Motor neuron (in vitro differentiated cells): ENCODE data around the gene MED25. TPM values are rescaled to one million over a fixed set of nuclear protein-coding genes. Genes with fewer than 3 reads are reported as not detected.
A peak's percentile ranks its signal among the peaks of the same experiment; 100 is the strongest.

ENCODE experiments used
- ATAC-seq, 8 experiments: fragments of 200-7000 bp; cut with Tn5 transposase; replicated peaks in 6 of 8; 2 replicates each; pipeline ENCODE4 v1.8.0; 2021; ENCODE audit warnings: mild to moderate bottlenecking in 8 of 8, moderate library complexity in 8 of 8
- H3K27ac ChIP-seq, 2 donors: fragments of 250-450 bp; sonication (Bioruptor Pico); 2 replicates each; pipeline ENCODE4 v1.9.0; 2021; ENCODE audit warnings: antibody characterized with exemption in 2 of 2, mild to moderate bottlenecking in 2 of 2, moderate library complexity in 1 of 2
- H3K4me1 ChIP-seq, 2 donors: fragments of 250-450 bp; sonication (Bioruptor Pico); replicated peaks in 1 of 2; 2 replicates each; pipeline ENCODE4 v1.6.1; 2021; ENCODE audit warnings: antibody characterized with exemption in 2 of 2, mild to moderate bottlenecking in 2 of 2, moderate library complexity in 1 of 2
- H3K4me3 ChIP-seq, 5 donors: fragments of 250-450 bp; sonication (Bioruptor Pico); 2 replicates each; pipeline ENCODE4 v1.9.0; 2021; ENCODE audit warnings: antibody characterized with exemption in 5 of 5, mild to moderate bottlenecking in 5 of 5, moderate library complexity in 4 of 5
- WGBS, 10 experiments: fragments of 450-650 bp; shearing (Covaris generic); methylation state at CpG; one replicate each; pipeline ENCODE4 v1.0.0; 2022; 5-methylcytosine and 5-hydroxymethylcytosine counted together
- in situ Hi-C, 9 experiments: fragments of 400-800 bp; cut with MboI; loops; one replicate each; pipeline ENCODE4 v1.15.0; 2021; ENCODE audit warnings: low sequenced_read_pairs in 9 of 9, low pct_unique_long_range_greater_than_20kb in 2 of 9; ENCODE audit not compliant: unreplicated experiment in 9 of 9
- total RNA-seq, 8 experiments: library from RNA; unstranded; fragments of 300-600 nt; gene quantifications; 2 replicates each; pipeline versions ENCODE4 v1.2.3 to v1.2.4, GENCODE V29; 2022

The MED25 gene
- total RNA-seq, 8 experiments from 2014 or later: 16.4 to 38.0 (median 24.5) TPM

DNA sequence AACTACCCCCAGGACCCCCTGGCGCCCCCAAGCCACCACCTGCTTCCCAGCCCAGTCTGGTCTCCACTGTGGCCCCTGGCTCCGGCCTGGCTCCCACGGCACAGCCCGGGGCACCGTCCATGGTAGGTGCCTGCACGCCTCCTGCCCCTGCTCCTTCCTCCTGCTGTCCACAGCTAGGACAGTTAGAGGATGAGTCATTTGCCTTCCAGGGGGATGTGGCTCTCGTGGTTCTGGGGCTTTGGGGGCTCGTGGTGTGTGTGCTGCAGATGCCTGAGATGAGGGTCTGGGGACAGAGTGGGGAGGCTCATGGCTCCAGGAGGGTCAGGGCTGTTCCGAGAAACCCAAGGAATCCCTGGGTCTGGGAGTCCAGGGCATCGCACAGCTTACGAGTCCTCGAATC lies 12.7 kb downstream of the MED25 start:
- Histone ChIP-seq H3K4me1 (no peaks in the 10 kb centered on the region), H3K27ac (no peak overlapping the region), H3K4me3 (no peak overlapping the region)
- no CpG with 5 or more reads among the region's 12 CpGs for WGBS, 10 experiments
- in situ Hi-C loops: no loop called here
- ATAC-seq: no peak

DNA sequence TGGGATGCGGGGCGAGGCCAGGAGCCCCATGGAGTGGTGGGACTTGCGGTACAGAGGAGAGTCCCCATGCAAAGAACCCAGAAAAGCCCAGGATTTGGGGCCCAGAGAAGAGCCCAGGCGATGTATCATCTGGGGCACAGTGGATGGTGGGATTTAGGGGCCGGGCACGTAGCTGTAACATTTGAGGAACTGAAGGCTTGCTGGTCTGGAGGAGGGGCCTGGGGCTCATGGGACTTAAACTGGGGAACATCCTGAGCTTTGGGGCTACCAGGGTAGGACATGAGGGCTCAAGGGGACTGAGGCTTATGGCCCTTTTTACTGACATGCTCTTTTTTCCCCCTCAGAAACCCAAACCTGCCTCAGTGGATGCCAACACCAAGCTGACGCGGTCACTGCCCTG lies 13.5 kb downstream of the MED25 start:
- Histone ChIP-seq H3K4me1 (no peaks in the 10 kb centered on the region), H3K27ac (no peak overlapping the region), H3K4me3 (no peak overlapping the region)
- in situ Hi-C loops: no loop called here
- WGBS, 10 experiments: 100% methylated on average over 1 of the region's 8 CpGs; no CpG with 5 or more reads in 9 of the 10 experiments
- no peak for ATAC-seq

DNA sequence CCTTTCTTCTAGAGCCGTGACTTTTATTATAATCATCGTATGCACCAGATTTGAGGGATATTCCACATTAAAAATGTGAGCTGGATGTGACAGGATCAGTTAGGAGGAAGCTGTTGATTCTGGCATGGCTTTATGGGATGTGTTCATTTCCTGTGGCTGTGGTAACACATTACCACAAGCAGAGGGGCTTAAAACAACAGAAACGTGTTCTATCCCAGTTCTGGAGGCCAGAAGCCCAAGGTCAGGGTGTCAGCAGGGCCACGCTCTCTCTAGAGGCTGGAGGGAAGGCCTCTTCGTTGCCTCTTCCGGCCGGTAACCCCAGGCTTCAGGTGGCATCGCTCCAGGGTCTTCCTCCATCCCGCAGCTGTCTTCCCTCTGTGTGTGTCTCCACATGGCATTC lies 14.5 kb downstream of the MED25 start:
- no peak for ATAC-seq
- in situ Hi-C loops: no loop called here
- H3K4me3 ChIP-seq: no peak overlapping the region
- no peaks in the 10 kb centered on the region for H3K4me1 ChIP-seq
- 8 to 95% (median 80%) methylated on average over 2 to 7 of the region's 9 CpGs; no CpG with 5 or more reads in 2 of the 10 experiments for WGBS, 10 experiments
- no peak overlapping the region for H3K27ac ChIP-seq

DNA sequence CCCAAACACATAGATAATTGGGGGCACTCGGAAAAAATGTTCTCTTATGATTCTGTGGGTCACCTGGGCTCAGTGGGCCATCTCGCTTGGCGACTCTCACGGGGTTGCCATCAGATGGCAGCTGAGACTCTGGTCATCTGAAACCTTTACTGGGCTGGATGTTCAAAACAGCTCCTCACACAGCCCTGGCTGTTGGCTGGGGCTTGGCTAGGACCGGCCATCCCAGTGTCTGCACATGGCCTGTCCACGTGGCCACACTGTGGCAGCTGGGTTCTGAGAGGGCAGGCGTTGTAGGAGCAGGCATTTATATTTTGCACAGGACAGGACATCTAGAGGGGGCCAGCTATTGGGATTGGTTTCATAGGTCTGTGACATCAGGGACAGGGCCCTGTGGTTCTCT lies 15.5 kb downstream of the MED25 start:
- Histone ChIP-seq H3K4me3 (no peak overlapping the region), H3K27ac (no peak overlapping the region), H3K4me1 (no peaks in the 10 kb centered on the region)
- no peak for ATAC-seq
- in situ Hi-C loops: no loop called here
- 90 to 100% (median 100%) methylated on average over 1 to 6 of the region's 7 CpGs; no CpG with 5 or more reads in 4 of the 10 experiments for WGBS, 10 experiments

DNA sequence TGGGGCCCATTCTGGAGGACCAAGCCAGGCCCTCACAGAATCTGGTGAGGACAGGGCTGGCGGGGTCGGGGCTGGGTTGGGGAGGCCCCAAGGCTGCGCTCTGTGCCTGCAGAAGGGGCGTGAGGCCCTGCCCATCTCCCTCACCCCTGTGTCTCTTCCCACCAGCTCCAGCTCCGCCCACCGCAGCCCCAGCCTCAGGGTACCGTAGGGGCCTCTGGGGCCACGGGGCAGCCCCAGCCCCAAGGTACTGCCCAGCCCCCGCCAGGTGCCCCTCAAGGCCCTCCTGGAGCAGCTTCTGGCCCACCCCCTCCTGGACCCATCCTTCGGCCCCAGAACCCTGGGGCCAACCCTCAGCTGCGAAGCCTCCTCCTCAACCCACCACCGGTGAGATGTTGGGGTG lies 17.5 kb downstream of the MED25 start:
- peak in 4 of 8 experiments; percentile 16 to 29 (median 22) for ATAC-seq
- in situ Hi-C loops: no loop called here
- Histone ChIP-seq H3K4me1 (no peaks in the 10 kb centered on the region), H3K27ac (no peak overlapping the region), H3K4me3 (no peak overlapping the region)
- no CpG with 5 or more reads among the region's 12 CpGs for WGBS, 10 experiments

DNA sequence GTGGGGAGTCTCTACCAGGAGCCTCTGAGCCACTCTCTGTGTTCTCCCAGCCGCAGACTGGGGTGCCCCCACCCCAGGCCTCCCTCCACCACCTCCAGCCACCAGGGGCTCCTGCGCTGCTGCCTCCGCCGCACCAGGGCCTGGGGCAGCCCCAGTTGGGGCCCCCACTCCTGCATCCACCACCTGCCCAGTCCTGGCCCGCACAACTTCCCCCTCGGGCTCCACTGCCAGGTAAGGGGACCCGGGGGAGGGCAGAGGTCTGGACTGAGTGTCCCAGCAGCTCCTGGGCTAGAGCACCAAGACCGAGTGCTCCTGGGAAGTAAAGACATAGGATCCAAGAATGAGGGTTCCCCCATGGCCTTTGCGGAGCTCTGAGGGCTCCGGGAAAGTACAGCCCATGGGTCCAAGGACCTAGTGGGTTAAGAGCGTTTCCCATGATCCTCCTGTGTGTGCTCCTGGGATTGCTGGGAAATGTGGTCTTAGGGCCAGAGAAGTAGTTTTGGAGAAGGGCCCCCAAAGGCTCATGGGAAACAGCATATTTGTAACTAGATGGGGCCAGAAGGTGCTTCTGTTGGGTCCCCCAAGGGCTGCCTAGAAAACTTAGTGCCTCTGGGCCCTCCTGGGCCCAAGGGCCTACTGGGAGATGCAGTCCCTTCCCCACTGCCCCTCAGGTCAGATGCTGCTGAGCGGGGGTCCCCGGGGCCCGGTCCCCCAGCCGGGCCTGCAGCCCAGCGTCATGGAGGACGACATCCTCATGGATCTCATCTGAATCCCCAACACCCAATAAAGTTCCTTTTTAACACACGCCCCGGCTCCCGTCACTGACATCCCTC lies 18.3 kb downstream of the MED25 start:
- Histone ChIP-seq H3K4me3 (no peak overlapping the region), H3K4me1 (no peaks in the 10 kb centered on the region), H3K27ac (no peak overlapping the region)
- in situ Hi-C loops: no loop called here
- ATAC-seq: peak in 1 of 8 experiments; percentile 12
- WGBS, 10 experiments: 88 to 100% (median 97%) methylated on average over 1 to 6 of the region's 20 CpGs; no CpG with 5 or more reads in 5 of the 10 experiments

DNA sequence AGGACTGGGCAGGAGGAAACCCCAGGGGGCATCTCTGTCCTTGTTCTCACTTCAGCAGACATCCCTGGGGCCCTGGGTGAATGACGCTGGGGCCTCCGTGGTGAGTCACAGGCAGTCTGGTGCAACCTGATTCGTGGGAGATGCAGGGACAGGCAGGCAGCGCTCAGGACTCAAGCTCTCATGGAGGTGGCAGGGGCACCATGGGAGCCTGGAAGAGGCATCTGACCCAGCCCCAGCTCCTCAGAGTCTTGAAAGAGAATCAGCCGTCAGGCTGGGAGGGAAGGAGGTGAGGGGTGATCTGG lies 18.9 kb downstream of the MED25 start:
- no peak overlapping the region for H3K27ac ChIP-seq
- 83 to 96% (median 90%) methylated on average over 2 to 3 of the region's 5 CpGs; no CpG with 5 or more reads in 5 of the 10 experiments for WGBS, 10 experiments

DNA sequence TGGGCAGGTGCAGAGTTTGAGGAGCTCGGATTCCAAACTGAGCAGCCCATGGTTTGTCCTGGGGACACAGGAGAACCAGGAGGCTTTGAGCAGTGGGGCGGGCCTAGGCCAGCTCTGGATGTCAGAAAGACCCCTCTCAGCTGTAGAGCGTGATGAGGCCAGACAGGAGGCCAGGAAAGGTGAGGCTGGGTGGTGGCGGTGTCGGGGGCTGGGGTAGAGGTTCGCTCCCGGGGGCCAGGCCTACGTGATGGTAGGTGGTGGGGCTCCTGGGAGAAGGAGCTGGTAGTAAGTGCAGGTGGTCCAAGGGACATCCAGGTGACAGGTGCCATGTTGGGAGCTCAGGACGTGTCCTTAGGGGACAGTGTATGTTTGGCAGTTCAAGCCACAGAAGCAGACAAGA lies 19.3 kb downstream of the MED25 start:
- Histone ChIP-seq H3K27ac (no peak overlapping the region), H3K4me3 (no peak overlapping the region), H3K4me1 (no peaks in the 10 kb centered on the region)
- in situ Hi-C loops: no loop called here
- peak in 2 of 8 experiments; percentile 7 to 10 for ATAC-seq
- 84 to 100% (median 100%) methylated on average over 1 to 3 of the region's 9 CpGs; no CpG with 5 or more reads in 6 of the 10 experiments for WGBS, 10 experiments

More for the DNA sequence above, 18.9 kb downstream of the MED25 start:
- no peaks in the 10 kb centered on the region for H3K4me1 ChIP-seq
- in situ Hi-C loops: no loop called here
- peak in 1 of 8 experiments; percentile 11 for ATAC-seq
- no peak overlapping the region for H3K4me3 ChIP-seq

DNA sequence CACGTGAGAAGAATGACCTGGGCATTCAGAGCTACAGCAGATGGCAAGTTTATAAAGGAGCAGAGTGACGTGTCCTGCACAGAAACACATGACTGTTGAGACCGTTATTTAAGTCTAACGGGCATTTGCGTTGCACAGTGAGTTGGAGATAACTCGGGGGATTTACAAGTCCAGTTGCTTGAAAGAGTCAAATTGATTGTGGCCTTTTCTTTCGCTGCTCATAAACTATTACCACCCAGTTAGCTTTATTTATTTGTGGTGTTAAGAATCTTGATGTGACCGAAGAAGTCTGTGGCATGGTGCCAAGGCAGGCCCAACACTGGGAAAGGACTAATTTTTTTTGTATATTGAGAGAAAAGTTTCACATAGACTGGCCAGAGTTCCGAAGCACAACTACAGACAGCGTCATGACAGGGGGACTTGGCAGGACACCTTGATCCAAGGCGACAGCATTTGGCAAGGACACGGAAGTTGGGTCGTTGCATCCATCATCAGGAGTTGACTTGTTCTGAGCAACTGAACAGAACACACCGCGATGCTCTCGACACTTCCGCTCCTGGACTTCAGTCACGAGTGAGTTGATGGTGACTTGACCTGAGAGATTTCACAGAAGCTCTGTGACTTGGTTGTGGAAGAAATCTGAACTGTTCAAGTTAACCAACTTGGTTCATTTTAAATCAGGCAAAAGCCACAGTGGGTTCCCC lies 20.9 kb downstream of the MED25 start:
- Histone ChIP-seq H3K4me3 (no peak overlapping the region), H3K4me1 (no peaks in the 10 kb centered on the region), H3K27ac (no peak overlapping the region)
- no peak for ATAC-seq
- in situ Hi-C loops: no loop called here
- WGBS, 10 experiments: 83 to 99% (median 95%) methylated on average over 1 to 18 of the region's 18 CpGs; no CpG with 5 or more reads in 1 of the 10 experiments

DNA sequence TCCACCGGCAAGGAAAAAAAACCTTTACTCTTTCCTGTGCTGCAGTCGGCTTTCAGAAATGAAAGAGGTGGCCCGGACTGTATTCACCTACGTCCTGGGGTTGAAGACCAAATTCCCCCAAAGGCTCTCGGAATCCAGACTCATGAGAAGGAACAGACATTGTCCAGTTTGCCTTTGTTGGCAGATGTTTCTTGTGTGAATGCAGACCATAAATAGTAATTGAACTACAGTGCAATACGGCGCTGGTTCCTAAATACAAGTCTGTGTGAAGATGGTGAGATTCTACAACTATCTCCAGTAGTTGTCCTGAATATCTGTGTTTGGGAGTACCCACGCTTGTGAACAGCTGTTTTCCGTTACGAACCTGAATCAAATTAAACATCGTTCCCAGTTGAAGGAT lies 21.6 kb downstream of the MED25 start:
- ATAC-seq: no peak
- no peaks in the 10 kb centered on the region for H3K4me1 ChIP-seq
- H3K4me3 ChIP-seq: no peak overlapping the region
- in situ Hi-C loops: no loop called here
- H3K27ac ChIP-seq: no peak overlapping the region
- 65 to 98% (median 91%) methylated on average over 2 to 10 of the region's 11 CpGs; no CpG with 5 or more reads in 1 of the 10 experiments for WGBS, 10 experiments

DNA sequence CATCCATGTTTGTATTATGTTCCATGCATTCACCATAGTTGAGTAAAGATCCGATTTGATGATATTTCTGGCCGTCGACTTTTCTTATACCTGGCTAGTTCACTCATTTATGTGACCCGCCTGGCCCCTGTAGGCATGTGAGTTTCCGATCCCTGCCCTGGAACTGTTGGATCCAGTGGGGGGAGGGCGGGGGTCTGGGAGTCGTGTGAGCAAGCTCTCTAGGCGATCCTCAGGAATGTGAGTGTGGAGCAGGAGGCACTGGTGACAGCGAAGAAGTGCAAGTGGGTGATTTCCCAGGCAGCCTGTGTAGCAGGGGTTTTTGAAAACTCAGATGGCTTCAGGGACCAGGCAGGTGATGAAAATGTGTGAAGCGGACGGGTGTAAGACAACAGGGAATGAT lies 22.2 kb downstream of the MED25 start:
- H3K27ac ChIP-seq: no peak overlapping the region
- 80 to 100% (median 90%) methylated on average over 1 to 10 of the region's 11 CpGs; no CpG with 5 or more reads in 2 of the 10 experiments for WGBS, 10 experiments
- H3K4me3 ChIP-seq: no peak overlapping the region
- in situ Hi-C loops: no loop called here
- ATAC-seq: peak in 1 of 8 experiments; percentile 18
- no peaks in the 10 kb centered on the region for H3K4me1 ChIP-seq

DNA sequence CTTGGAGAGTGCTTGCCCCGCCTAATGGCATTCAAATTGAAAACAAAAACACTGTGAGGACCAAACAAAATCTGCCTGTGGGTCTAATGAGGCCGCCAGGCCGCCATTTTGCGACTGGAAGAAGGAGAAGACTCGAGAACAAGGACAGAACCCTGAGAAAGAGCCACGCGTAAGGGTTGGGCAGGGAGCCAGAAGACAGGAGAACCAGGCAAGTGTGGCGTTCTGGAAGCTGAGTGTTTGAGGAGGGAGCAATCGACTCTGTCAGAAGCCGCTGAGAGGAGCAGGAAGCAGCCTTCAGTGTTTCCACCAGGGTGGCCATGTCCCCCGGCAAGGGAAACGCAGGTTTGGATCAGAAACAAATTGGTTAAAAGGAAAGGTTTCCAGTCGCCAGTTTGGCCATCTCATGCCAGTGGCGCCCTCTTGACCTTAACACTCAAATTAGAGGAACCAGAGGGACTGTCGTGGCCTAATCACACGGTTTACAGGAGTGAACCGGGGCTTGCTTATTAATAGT lies 22.7 kb downstream of the MED25 start:
- Histone ChIP-seq H3K4me3 (no peak overlapping the region), H3K27ac (no peak overlapping the region), H3K4me1 (no peaks in the 10 kb centered on the region)
- in situ Hi-C loops: no loop called here
- 73 to 100% (median 92%) methylated on average over 2 to 12 of the region's 17 CpGs; no CpG with 5 or more reads in 1 of the 10 experiments for WGBS, 10 experiments
- no peak for ATAC-seq

DNA sequence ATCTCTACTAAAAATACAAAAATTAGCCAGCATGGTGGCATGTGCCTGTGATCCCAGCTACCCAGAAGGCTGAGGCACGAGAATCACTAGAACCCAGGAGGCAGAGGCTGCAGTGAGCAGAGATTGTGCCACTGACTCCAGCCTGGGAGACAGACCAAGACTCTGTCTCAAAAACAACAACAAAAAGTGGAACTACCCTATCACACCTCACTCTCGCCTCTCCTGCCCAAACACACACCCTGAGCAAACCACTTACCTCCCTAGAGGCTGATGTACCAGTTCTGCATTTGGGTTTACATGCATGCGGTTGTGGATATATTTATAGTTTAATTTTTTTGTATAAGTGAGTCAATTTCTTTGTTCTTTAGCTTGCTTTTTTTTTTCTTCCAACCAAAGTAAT lies 25.2 kb downstream of the MED25 start:
- no peak for ATAC-seq
- Histone ChIP-seq H3K4me1 (no peaks in the 10 kb centered on the region), H3K4me3 (no peak overlapping the region), H3K27ac (no peak overlapping the region)
- in situ Hi-C loops: no loop called here
- WGBS, 10 experiments: 71 to 100% (median 94%) methylated on average over 1 to 3 of the region's 3 CpGs; no CpG with 5 or more reads in 1 of the 10 experiments
